IPS-20b (cell line): ENCODE data around the gene SYNJ1.
"Not testable (repeated sequence)": the region's sequence is repeated elsewhere in the genome, so short reads cannot be mapped to it uniquely, and the experiment has no call there.

Experiments
- H3K27ac ChIP-seq: one replicate; pipeline ENCODE4 v1.5.1; 2013; ENCODE audit warnings: low read length
- H3K27me3 ChIP-seq: 2 replicates; pipeline ENCODE4 v1.6.1; 2013; ENCODE audit warnings: mild to moderate bottlenecking, low read length, inconsistent platforms; ENCODE audit not compliant: insufficient read depth
- H3K36me3 ChIP-seq: 2 replicates; pipeline ENCODE4 v1.6.1; 2013; ENCODE audit warnings: low read depth, mild to moderate bottlenecking, inconsistent platforms, low read length, moderate library complexity; ENCODE audit not compliant: insufficient read depth
- H3K4me1 ChIP-seq: 2 replicates; pipeline ENCODE4 v1.6.1; 2013; ENCODE audit warnings: mild to moderate bottlenecking, control low read depth, inconsistent platforms, low read length, moderate library complexity; ENCODE audit not compliant: insufficient read depth
- H3K4me3 ChIP-seq: 2 replicates; pipeline ENCODE4 v1.5.1; 2013; ENCODE audit warnings: mild to moderate bottlenecking, low read length, inconsistent platforms
- H3K9ac ChIP-seq: 2 replicates; pipeline ENCODE4 v1.6.1; 2013; ENCODE audit warnings: low read depth, mild to moderate bottlenecking, inconsistent platforms, low read length, moderate library complexity
- H3K9me3 ChIP-seq: 2 replicates; pipeline ENCODE4 v1.6.1; 2013; ENCODE audit warnings: mild to moderate bottlenecking, low read depth, low read length, inconsistent platforms; ENCODE audit not compliant: insufficient read depth

SYNJ1 gene

GRCh38 chr21:32645261-32646182 is 82.3 kb downstream of the SYNJ1 start:
- Histone ChIP-seq H3K27me3 (no peaks in the 10 kb centered on the region), H3K36me3 (no peaks in the 10 kb centered on the region), H3K4me3 (peak overlapping the region; percentile 54), H3K9me3 (no peaks in the 10 kb centered on the region), H3K4me1 (peaks cover 10% of the 10 kb centered on the region; the same call in 1 of the 2 replicates), H3K27ac (no peak overlapping the region), H3K9ac (no peak overlapping the region)

GRCh38 chr21:32641710-32642698 is 85.8 kb downstream of the SYNJ1 start:
- no peak overlapping the region for H3K9ac ChIP-seq
- no peaks in the 10 kb centered on the region for H3K36me3 ChIP-seq
- no peaks in the 10 kb centered on the region for H3K9me3 ChIP-seq
- H3K4me1 ChIP-seq = peaks cover 10% of the 10 kb centered on the region; the same call in 1 of the 2 replicates
- H3K4me3 ChIP-seq = no peak overlapping the region
- no peaks in the 10 kb centered on the region for H3K27me3 ChIP-seq
- no peak overlapping the region for H3K27ac ChIP-seq

GRCh38 chr21:32626621-32627196 is 101.1 kb downstream of the SYNJ1 start:
- Histone ChIP-seq H3K4me1 (no peaks in the 10 kb centered on the region), H3K9ac (no peak overlapping the region), H3K9me3 (no peaks in the 10 kb centered on the region; the same call in 1 of the 2 replicates), H3K27ac (no peak overlapping the region), H3K27me3 (no peaks in the 10 kb centered on the region), H3K36me3 (no peaks in the 10 kb centered on the region; the same call in 1 of the 2 replicates), H3K4me3 (no peak overlapping the region)

GRCh38 chr21:32618218-32618617 is 109.6 kb downstream of the SYNJ1 start:
- not testable (repeated sequence) for H3K4me3 ChIP-seq, H3K9me3 ChIP-seq, H3K4me1 ChIP-seq, H3K27ac ChIP-seq, H3K36me3 ChIP-seq, H3K27me3 ChIP-seq, H3K9ac ChIP-seq

GRCh38 chr21:32613436-32614043 is 114.3 kb downstream of the SYNJ1 start:
- peak overlapping the region; percentile 94; the same call in 1 of the 2 replicates for H3K9ac ChIP-seq
- peaks cover 13% of the 10 kb centered on the region for H3K36me3 ChIP-seq
- no peaks in the 10 kb centered on the region for H3K9me3 ChIP-seq
- H3K4me1 ChIP-seq = no peaks in the 10 kb centered on the region
- no peaks in the 10 kb centered on the region for H3K27me3 ChIP-seq
- peak overlapping the region; percentile 44 for H3K27ac ChIP-seq
- H3K4me3 ChIP-seq = peak overlapping the region; percentile 86

DNA sequence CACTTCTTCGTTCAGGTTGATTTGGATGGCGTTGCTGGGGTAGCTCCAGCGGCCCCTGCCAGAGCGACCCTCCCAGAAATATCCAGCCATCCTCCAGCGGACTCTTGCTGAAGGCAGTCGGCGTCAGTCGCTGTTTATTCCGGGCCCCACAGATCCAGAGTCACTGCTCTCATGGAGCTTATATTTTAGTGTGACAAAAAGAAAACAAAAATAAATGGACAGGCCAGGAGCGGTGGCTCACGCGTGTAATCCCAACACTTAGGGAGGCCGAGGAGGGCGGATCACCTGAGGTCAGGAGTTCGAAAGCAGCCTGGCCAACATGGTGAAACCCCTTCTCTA is 114.8 kb downstream of the SYNJ1 start:
- H3K27ac ChIP-seq = peak overlapping the region; percentile 44

GRCh38 chr21:32612075-32612998 is 115.5 kb downstream of the SYNJ1 start, which contains the start of gene CFAP298:
CFAP298 (minus strand) TSS chr21:32612377; CDS start chr21:32612243, 134 bp downstream.
- Histone ChIP-seq H3K9me3 (no peaks in the 10 kb centered on the region), H3K36me3 (peaks cover 26% of the 10 kb centered on the region), H3K4me3 (peak within 1 kb of the TSS; percentile 86), H3K27me3 (no peaks in the 10 kb centered on the region), H3K9ac (peak within 1 kb of the TSS; percentile 94), H3K27ac (peak within 1 kb of the TSS; percentile 44), H3K4me1 (no peaks in the 10 kb centered on the region)

More for the DNA sequence above, 114.8 kb downstream of the SYNJ1 start:
- Histone ChIP-seq H3K4me1 (no peaks in the 10 kb centered on the region), H3K9ac (peak overlapping the region; percentile 94), H3K36me3 (peaks cover 19% of the 10 kb centered on the region), H3K4me3 (peak overlapping the region; percentile 86), H3K9me3 (no peaks in the 10 kb centered on the region), H3K27me3 (no peaks in the 10 kb centered on the region)

- peaks cover 33% of the 10 kb centered on the region for H3K36me3 ChIP-seq
- no peaks in the 10 kb centered on the region for H3K9me3 ChIP-seq
- H3K9ac ChIP-seq = peak overlapping the region; percentile 94
- peaks cover under 1% of the 10 kb centered on the region; the same call in 1 of the 2 replicates for H3K4me1 ChIP-seq
- H3K4me3 ChIP-seq = peak overlapping the region; percentile 86
- H3K27me3 ChIP-seq = no peaks in the 10 kb centered on the region
- H3K27ac ChIP-seq = peak overlapping the region; percentile 44
Observed at GRCh38 chr21:32611471-32611997, 116.3 kb downstream of the SYNJ1 start.

DNA sequence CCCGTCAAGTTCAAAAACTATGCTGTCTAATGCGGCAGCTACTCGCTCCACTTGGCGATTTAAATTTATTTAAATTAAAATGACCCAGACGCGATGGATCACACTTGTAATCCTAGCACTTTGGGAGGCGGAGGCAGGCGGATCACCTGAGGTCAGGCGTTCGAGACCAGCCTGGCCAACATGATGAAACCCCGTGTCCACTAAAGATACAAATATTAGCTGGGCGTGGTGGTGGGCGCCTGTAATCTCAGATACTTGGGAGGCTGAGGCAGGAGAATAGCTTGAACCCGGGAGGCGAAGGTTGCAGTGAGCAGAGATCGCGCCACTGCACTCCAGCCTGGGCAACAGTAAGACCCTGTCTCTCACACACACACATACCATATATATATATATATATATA is 116.9 kb downstream of the SYNJ1 start:
- Histone ChIP-seq H3K36me3 (peaks cover 39% of the 10 kb centered on the region), H3K4me3 (peak overlapping the region; percentile 58; the same call in 1 of the 2 replicates)
- not testable (repeated sequence) for H3K27me3 ChIP-seq, H3K9me3 ChIP-seq, H3K27ac ChIP-seq, H3K9ac ChIP-seq, H3K4me1 ChIP-seq

GRCh38 chr21:32608851-32609250 is 119.0 kb downstream of the SYNJ1 start:
- Histone ChIP-seq H3K36me3 (peaks cover 53% of the 10 kb centered on the region), H3K9me3 (no peaks in the 10 kb centered on the region), H3K4me1 (peaks cover 25% of the 10 kb centered on the region)

More at GRCh38 chr21:32608851-32609250, 119.0 kb downstream of the SYNJ1 start:
- Histone ChIP-seq H3K4me3 (no peak overlapping the region), H3K27ac (no peak overlapping the region), H3K27me3 (no peaks in the 10 kb centered on the region), H3K9ac (no peak overlapping the region)
